HepG2 (cell line): ENCODE data around the gene SRRM3. TPM values are rescaled to one million over a fixed set of nuclear protein-coding genes. Genes with fewer than 3 reads are reported as not detected.

Experiments
- AGO2 ChIP-seq: fragments of 200-400 bp; formaldehyde crosslinking; optimal IDR thresholded peaks from 2 replicates; pipeline ENCODE3; 2017; ENCODE audit warnings: mild to moderate bottlenecking, low read depth, low read length, moderate library complexity
- ATF5 ChIP-seq: sonication (generic); formaldehyde crosslinking; IDR thresholded peaks from 2 replicates; pipeline ENCODE4 v1.4.0; 2020; ENCODE audit warnings: mild to moderate bottlenecking, low read depth, missing genetic modification reagents
- ELF1 ChIP-seq: sonication (generic); formaldehyde crosslinking; IDR thresholded peaks from 2 replicates; pipeline ENCODE4 v1.4.0; 2020; ENCODE audit warnings: missing genetic modification reagents
- ESRRA ChIP-seq: sonication (generic); formaldehyde crosslinking; IDR thresholded peaks from 2 replicates; pipeline ENCODE4 v1.5.1; 2020; ENCODE audit warnings: mild to moderate bottlenecking, low read depth, missing genetic modification reagents
- HES4 ChIP-seq: sonication (generic); formaldehyde crosslinking; IDR thresholded peaks from 2 replicates; pipeline ENCODE4 v1.9.0; 2021; ENCODE audit warnings: mild to moderate bottlenecking, missing genetic modification reagents, borderline replicate concordance
- HIVEP1 ChIP-seq: sonication (generic); formaldehyde crosslinking; IDR thresholded peaks from 2 replicates; pipeline ENCODE4 v1.4.0; 2020; ENCODE audit warnings: mild to moderate bottlenecking, missing genetic modification reagents
- KLF9 ChIP-seq: IDR thresholded peaks from 2 replicates; pipeline ENCODE4 v1.6.1; 2016; ENCODE audit warnings: low read depth
- MAFG ChIP-seq: sonication (generic); formaldehyde crosslinking; IDR thresholded peaks from 2 replicates; pipeline ENCODE4 v1.5.1; 2020; ENCODE audit warnings: mild to moderate bottlenecking, missing genetic modification reagents
- MAZ ChIP-seq, 2 experiments: sonication (generic) in 1 of 2; formaldehyde crosslinking in 1 of 2; IDR thresholded peaks; 2 replicates each; pipeline versions ENCODE4 v1.5.0 to v1.6.1; 2012 to 2020; ENCODE audit warnings: low read depth in 2 of 2, mild to moderate bottlenecking in 2 of 2, borderline replicate concordance in 1 of 2, improper control_type of control experiment in 1 of 2, low read length in 1 of 2, missing genetic modification reagents in 1 of 2, moderate library complexity in 1 of 2
- NR2F6 ChIP-seq, 2 experiments: IDR thresholded peaks; 2 replicates each; pipeline ENCODE4 v1.6.1; 2016; ENCODE audit warnings: antibody characterized with exemption in 1 of 2, mild to moderate bottlenecking in 1 of 2
- PAF1 ChIP-seq: IDR thresholded peaks from 2 replicates; pipeline ENCODE4 v1.6.1; 2016; ENCODE audit warnings: missing genetic modification reagents, missing compliant biosample characterization
- PHB2 ChIP-seq: fragments of 450-650 bp; IDR thresholded peaks from 2 replicates; pipeline ENCODE4 v1.6.1; 2018; ENCODE audit not compliant: partially characterized antibody
- RCOR2 ChIP-seq: IDR thresholded peaks from 2 replicates; pipeline ENCODE4 v1.6.1; 2016; ENCODE audit warnings: missing biosample characterization, missing genetic modification reagents
- RFXAP ChIP-seq: sonication (generic); formaldehyde crosslinking; IDR thresholded peaks from 2 replicates; pipeline ENCODE4 v1.4.0; 2020; ENCODE audit warnings: missing genetic modification reagents, borderline replicate concordance
- ZFP41 ChIP-seq: sonication (generic); formaldehyde crosslinking; IDR thresholded peaks from 2 replicates; pipeline ENCODE4 v1.4.0; 2020; ENCODE audit warnings: mild to moderate bottlenecking, missing genetic modification reagents, borderline replicate concordance
- ZNF143 ChIP-seq: sonication (generic); formaldehyde crosslinking; IDR thresholded peaks from 2 replicates; pipeline ENCODE4 v1.4.0; 2020; ENCODE audit warnings: missing genetic modification reagents
- ZNF335 ChIP-seq: sonication (generic); formaldehyde crosslinking; IDR thresholded peaks from 2 replicates; pipeline ENCODE4 v1.4.0; 2020; ENCODE audit warnings: missing genetic modification reagents
- ZNF430 ChIP-seq: sonication (generic); formaldehyde crosslinking; IDR thresholded peaks from 2 replicates; pipeline ENCODE4 v1.9.0; 2021; ENCODE audit warnings: mild to moderate bottlenecking, missing genetic modification reagents
- ZNF512B ChIP-seq: sonication (generic); formaldehyde crosslinking; IDR thresholded peaks from 2 replicates; pipeline ENCODE4 v1.5.1; 2020; ENCODE audit warnings: missing genetic modification reagents, mild to moderate bottlenecking, borderline replicate concordance
- ZNF556 ChIP-seq: sonication (generic); formaldehyde crosslinking; IDR thresholded peaks from 2 replicates; pipeline ENCODE4 v1.4.0; 2020; ENCODE audit warnings: mild to moderate bottlenecking, missing genetic modification reagents, borderline replicate concordance
- ZNF678 ChIP-seq: sonication (generic); formaldehyde crosslinking; IDR thresholded peaks from 2 replicates; pipeline ENCODE4 v1.4.0; 2020; ENCODE audit warnings: mild to moderate bottlenecking, missing genetic modification reagents
- ZNF816 ChIP-seq: sonication (generic); formaldehyde crosslinking; IDR thresholded peaks from 2 replicates; pipeline ENCODE4 v1.8.0; 2022; ENCODE audit warnings: missing genetic modification reagents, mild to moderate bottlenecking, borderline replicate concordance
- polyA plus RNA-seq, 8 experiments: library from polyadenylated mRNA; depleted of rRNA in 3 of 8; stranded (reverse) in 7 of 8; unstranded in 1 of 8; fragments of >200 nt; fragmentation: Illumina TruSeq in 4 of 8; extraction: Trizol in 4 of 8; gene quantifications; 2 replicates each; pipeline versions ENCODE4 v1.2.1 to v1.2.3, GENCODE V29; 2011 to 2016; ENCODE audit warnings: low read depth in 4 of 8, missing spikeins in 1 of 8, mixed read lengths in 1 of 8; ENCODE audit not compliant: insufficient read depth in 1 of 8
- total RNA-seq, 5 experiments: library from RNA; depleted of rRNA; stranded (reverse); fragments of >200 nt; fragmentation: Illumina TruSeq; extraction: Trizol; gene quantifications; 2 replicates each; pipeline ENCODE4 v1.2.3, GENCODE V29; 2016; ENCODE audit warnings: low read depth in 1 of 5
- TF ChIP-seq, protein P1 (sequence below): IDR thresholded peaks from 2 replicates; pipeline ENCODE4 v1.6.1; 2016; ENCODE audit warnings: mild to moderate bottlenecking, missing biosample characterization, missing genetic modification reagents
- TF ChIP-seq, protein P2 (sequence below): IDR thresholded peaks from 2 replicates; pipeline ENCODE4 v1.6.1; 2016; ENCODE audit warnings: missing biosample characterization, missing genetic modification reagents, low read depth

Gene SRRM3
- total and polyA plus RNA-seq, 2 of the 13 experiments (the other 11 are each of a cell fraction or from before 2014, with no cell fraction given): 0.13 to 0.54 TPM

DNA sequence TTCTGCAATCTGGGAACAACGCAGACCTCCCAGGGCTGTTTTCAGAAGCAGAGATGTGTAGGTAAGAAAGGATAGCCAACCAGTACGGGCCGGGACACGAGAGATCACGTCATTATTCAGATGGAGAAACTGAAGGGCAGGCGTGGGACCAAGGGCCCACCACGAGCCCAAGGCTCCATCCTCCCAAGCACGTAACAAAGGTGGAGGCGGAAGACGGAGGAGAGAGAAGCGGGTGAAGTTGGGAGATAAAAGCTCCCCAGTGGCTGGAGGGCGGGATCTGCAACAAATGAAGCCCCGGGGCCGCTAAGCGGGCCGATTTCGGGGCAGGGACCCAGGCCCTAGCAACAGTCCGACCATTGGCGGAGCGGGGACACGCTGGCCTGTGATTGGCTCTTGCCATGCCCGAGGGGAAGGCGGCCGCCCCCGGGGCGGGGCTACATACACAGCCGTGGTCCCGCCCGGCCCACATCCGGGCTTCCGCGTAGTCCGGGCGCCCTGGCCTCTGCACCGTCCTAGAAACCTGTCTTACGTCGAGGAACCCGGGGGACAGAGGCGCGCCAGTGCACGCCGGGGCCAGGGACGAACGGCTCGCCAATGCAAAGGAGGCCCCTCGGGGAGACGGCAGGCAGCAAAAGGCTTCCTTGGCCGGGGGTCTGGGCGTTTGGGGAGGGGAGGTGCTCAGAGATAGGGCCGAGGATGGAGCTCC lies 116.2 kb downstream of the SRRM3 start (continued):
- TF ChIP-seq ZNF512B (no peak), ESRRA (CRISPR knock-in tag) (no peak; the same call in 1 of the 2 replicates), ELF1 (CRISPR knock-in tag) (peak; percentile 86), ZNF678 (CRISPR knock-in tag) (0 out of 2 replicates have a peak, but pooled peaks have one; percentile 19), ZNF430 (CRISPR knock-in tag) (peak; percentile 85; the same call in 1 of the 2 replicates), PHB2 (no peak), PAF1 (CRISPR knock-in tag) (no peak), HIVEP1 (CRISPR knock-in tag) (no peak), NR2F6 (IDR thresholded peaks at IDR 0.05) (no peak), NR2F6 (CRISPR knock-in tag; IDR thresholded peaks at IDR 0.05) (peak; percentile 4; the same call in 1 of the 2 replicates), MAZ (IDR thresholded peaks at IDR 0.05; ENCODE audit: borderline replicate concordance, low read depth, low read length) (no peak; the same call in 1 of the 2 replicates), MAZ (CRISPR knock-in tag; IDR thresholded peaks at IDR 0.05; ENCODE audit: low read depth) (peak; percentile 33; the same call in 1 of the 2 replicates), MAFG (CRISPR knock-in tag) (no peak), ZNF335 (CRISPR knock-in tag) (0 out of 2 replicates have a peak, but pooled peaks have one; percentile 11), ZNF556 (0 out of 2 replicates have a peak, but pooled peaks have one; percentile 47), RCOR2 (CRISPR knock-in tag) (no peak; the same call in 1 of the 2 replicates), AGO2 (peak; percentile 84), ZNF143 (no peak), RFXAP (CRISPR knock-in tag) (peak; percentile 100), ZNF816 (CRISPR knock-in tag) (no peak), HES4 (CRISPR knock-in tag) (peak; percentile 35; the same call in 1 of the 2 replicates), KLF9 (CRISPR knock-in tag) (no peak), ZFP41 (CRISPR knock-in tag) (no peak), ATF5 (CRISPR knock-in tag) (0 out of 2 replicates have a peak, but pooled peaks have one; percentile 50)
- TF ChIP-seq, protein P1, sequence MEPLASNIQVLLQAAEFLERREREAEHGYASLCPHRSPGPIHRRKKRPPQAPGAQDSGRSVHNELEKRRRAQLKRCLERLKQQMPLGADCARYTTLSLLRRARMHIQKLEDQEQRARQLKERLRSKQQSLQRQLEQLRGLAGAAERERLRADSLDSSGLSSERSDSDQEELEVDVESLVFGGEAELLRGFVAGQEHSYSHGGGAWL (CRISPR knock-in tag): peak; percentile 62
- TF ChIP-seq, protein P2, sequence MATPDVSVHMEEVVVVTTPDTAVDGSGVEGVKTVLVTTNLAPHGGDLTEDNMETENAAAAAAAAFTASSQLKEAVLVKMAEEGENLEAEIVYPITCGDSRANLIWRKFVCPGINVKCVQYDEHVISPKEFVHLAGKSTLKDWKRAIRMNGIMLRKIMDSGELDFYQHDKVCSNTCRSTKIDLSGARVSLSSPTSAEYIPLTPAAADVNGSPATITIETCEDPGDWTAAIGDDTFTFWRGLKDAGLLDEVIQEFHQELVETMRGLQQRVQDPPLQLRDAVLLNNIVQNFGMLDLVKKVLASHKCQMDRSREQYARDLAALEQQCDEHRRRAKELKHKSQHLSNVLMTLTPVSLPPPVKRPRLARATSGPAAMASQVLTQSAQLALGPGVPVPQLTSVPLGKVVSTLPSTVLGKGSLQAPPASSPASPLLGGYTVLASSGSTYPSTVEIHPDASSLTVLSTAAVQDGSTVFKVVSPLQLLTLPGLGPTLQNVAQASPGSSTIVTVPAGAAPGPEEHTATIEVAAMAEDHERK (CRISPR knock-in tag): no peak
